GM21576 (cell line): ENCODE measurements around the gene NOS3.

ENCODE experiments used
- ATAC-seq: cut with Tn5 transposase; IDR thresholded peaks from one replicate; pipeline ENCODE4 v1.9.1; 2021; ENCODE audit warnings: mild to moderate bottlenecking, moderate library complexity; ENCODE audit not compliant: unreplicated experiment

NOS3 gene

GRCh38 chr7:150963707-150964559 lies 26.9 kb upstream of the NOS3 start:
- ATAC-seq, result no peak

GRCh38 chr7:150964593-150965111 lies 26.2 kb upstream of the NOS3 start:
- no peak for ATAC-seq

GRCh38 chr7:150965273-150965830 lies 25.5 kb upstream of the NOS3 start:
- no peak for ATAC-seq

GRCh38 chr7:150966002-150966401 lies 24.8 kb upstream of the NOS3 start:
- no peak for ATAC-seq

- no peak for ATAC-seq
These were observed 23.5 kb upstream of the NOS3 start for GRCh38 chr7:150967349-150967748.

- ATAC-seq, result no peak
These were observed 22.6 kb upstream of the NOS3 start for GRCh38 chr7:150968056-150968733.

GRCh38 chr7:150968734-150969372 lies 22.0 kb upstream of the NOS3 start:
- ATAC-seq, result no peak

GRCh38 chr7:150969475-150969874 lies 21.3 kb upstream of the NOS3 start:
- no peak for ATAC-seq

GRCh38 chr7:150970424-150970823 lies 20.4 kb upstream of the NOS3 start:
- ATAC-seq, result no peak

GRCh38 chr7:150971242-150972022 lies 19.4 kb upstream of the NOS3 start:
- ATAC-seq, result no peak

- ATAC-seq, result no peak
These were observed 18.8 kb upstream of the NOS3 start for GRCh38 chr7:150972023-150972468.

GRCh38 chr7:150972741-150973140 lies 18.1 kb upstream of the NOS3 start:
- no peak for ATAC-seq

- no peak for ATAC-seq
These were observed 17.0 kb upstream of the NOS3 start for GRCh38 chr7:150973571-150974451.

- no peak for ATAC-seq
These were observed 16.1 kb upstream of the NOS3 start for GRCh38 chr7:150974468-150975391.

- no peak for ATAC-seq
These were observed 15.1 kb upstream of the NOS3 start for GRCh38 chr7:150975536-150976319.

GRCh38 chr7:150976529-150977381 lies 14.1 kb upstream of the NOS3 start:
- ATAC-seq, result no peak
